CD4-positive, alpha-beta T cell treated with Interleukin-4 for 4 hours (primary cell): ENCODE results near the gene C10orf105.

Source experiments
- DNase-seq: peaks from one replicate; pipeline ENCODE4 v3.0.0-alpha.2; 2020

C10orf105 gene

GRCh38 chr10:71696628-71697326 is 22.8 kb downstream of the C10orf105 start:
- peak; percentile 52 for DNase-seq

GRCh38 chr10:71695502-71696476 is 23.8 kb downstream of the C10orf105 start:
- DNase-seq, result no peak

GRCh38 chr10:71694567-71694968 is 25.0 kb downstream of the C10orf105 start:
- peak; percentile 26 for DNase-seq

- no peak for DNase-seq
Measured at GRCh38 chr10:71694039-71694501, 25.5 kb downstream of the C10orf105 start.

GRCh38 chr10:71693377-71693776 is 26.2 kb downstream of the C10orf105 start:
- no peak for DNase-seq

- no peak for DNase-seq
Measured at GRCh38 chr10:71692598-71693306, 26.8 kb downstream of the C10orf105 start.

- no peak for DNase-seq
Measured at GRCh38 chr10:71691405-71691804, 28.2 kb downstream of the C10orf105 start.

- DNase-seq, result no peak
Measured at GRCh38 chr10:71690094-71690720, 29.4 kb downstream of the C10orf105 start.

- no peak for DNase-seq
Measured at GRCh38 chr10:71688256-71688655, 31.3 kb downstream of the C10orf105 start.

GRCh38 chr10:71687480-71687879 is 32.1 kb downstream of the C10orf105 start:
- no peak for DNase-seq

GRCh38 chr10:71687077-71687476 is 32.5 kb downstream of the C10orf105 start:
- no peak for DNase-seq

- no peak for DNase-seq
Measured at GRCh38 chr10:71685554-71686232, 33.9 kb downstream of the C10orf105 start.

GRCh38 chr10:71684356-71685173 is 35.0 kb downstream of the C10orf105 start:
- no peak for DNase-seq

GRCh38 chr10:71683301-71683700 is 36.3 kb downstream of the C10orf105 start:
- DNase-seq, result no peak

GRCh38 chr10:71681977-71682376 is 37.6 kb downstream of the C10orf105 start:
- DNase-seq, result no peak

GRCh38 chr10:71679425-71679824 is 40.2 kb downstream of the C10orf105 start:
- DNase-seq, result no peak

- no peak for DNase-seq
Measured at GRCh38 chr10:71678057-71678805, 41.3 kb downstream of the C10orf105 start.

- no peak for DNase-seq
Measured at GRCh38 chr10:71677261-71677660, 42.3 kb downstream of the C10orf105 start.

GRCh38 chr10:71675295-71675970 is 44.1 kb downstream of the C10orf105 start:
- DNase-seq, result no peak
